22Rv1 (cell line): ENCODE data around the gene TRIM63.

ENCODE experiments used
- ZFX ChIP-seq: fragments of 450-650 bp; IDR thresholded peaks from 2 replicates; pipeline ENCODE4 v1.6.1; 2017; ENCODE audit warnings: antibody characterized with exemption, borderline replicate concordance
- TF ChIP-seq, protein P1 (sequence below): fragments of 450-650 bp; IDR thresholded peaks from 2 replicates; pipeline ENCODE4 v1.5.1; 2017; ENCODE audit warnings: mild to moderate bottlenecking

DNA sequence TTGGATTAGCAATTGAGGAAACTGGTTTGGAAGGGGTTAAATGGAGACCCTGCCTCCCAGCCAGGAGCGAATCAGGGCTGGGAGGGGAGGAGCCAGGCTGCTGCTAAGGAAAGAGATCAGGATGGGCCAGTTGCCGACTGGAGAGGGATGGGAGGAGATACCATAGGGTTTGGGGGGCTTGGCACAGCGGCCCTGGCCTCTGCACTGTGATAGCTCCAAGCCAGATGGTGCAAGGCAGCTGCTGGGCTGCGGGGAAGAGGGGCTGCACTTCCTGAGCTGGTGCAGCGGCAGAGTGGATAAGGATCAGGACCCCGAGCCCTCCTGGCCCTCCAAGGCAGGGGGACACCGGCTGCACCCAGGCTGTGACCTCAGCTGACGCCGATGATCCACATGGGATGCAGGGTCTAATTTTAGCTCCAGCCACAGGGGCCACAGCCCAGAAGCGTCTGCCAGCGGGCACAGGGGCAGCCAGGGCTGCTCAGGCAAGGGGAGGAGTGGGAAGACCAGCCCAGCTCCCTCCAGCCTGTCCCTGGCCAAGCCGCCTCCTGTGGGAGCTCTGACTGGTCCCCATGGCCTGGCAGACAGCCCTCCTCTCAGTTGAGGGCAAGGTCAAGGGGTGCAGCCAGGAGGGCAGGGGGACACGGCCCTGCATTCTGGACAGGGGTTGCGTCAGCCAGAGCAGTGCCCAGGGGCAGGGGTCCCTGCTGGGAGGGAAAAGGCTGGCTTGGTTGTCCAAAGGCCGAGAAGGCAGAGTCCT, 45.6 kb downstream of the TRIM63 start, which contains the start of gene EXTL1:
- TF ChIP-seq, protein P1, sequence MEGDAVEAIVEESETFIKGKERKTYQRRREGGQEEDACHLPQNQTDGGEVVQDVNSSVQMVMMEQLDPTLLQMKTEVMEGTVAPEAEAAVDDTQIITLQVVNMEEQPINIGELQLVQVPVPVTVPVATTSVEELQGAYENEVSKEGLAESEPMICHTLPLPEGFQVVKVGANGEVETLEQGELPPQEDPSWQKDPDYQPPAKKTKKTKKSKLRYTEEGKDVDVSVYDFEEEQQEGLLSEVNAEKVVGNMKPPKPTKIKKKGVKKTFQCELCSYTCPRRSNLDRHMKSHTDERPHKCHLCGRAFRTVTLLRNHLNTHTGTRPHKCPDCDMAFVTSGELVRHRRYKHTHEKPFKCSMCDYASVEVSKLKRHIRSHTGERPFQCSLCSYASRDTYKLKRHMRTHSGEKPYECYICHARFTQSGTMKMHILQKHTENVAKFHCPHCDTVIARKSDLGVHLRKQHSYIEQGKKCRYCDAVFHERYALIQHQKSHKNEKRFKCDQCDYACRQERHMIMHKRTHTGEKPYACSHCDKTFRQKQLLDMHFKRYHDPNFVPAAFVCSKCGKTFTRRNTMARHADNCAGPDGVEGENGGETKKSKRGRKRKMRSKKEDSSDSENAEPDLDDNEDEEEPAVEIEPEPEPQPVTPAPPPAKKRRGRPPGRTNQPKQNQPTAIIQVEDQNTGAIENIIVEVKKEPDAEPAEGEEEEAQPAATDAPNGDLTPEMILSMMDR = no peak
- TF ChIP-seq ZFX = no peak
